Epithelial cell of proximal tubule (primary cell): Measurements from ENCODE around the gene PTPRK. TPM values are rescaled to one million over a fixed set of nuclear protein-coding genes. Genes with fewer than 3 reads are reported as not detected.

Source experiments
- DNase-seq: peaks from one replicate; pipeline ENCODE4 v3.0.0-alpha.2; 2011; ENCODE audit warnings: low read depth
- H3K4me3 ChIP-seq: 2 replicates; pipeline ENCODE4 v1.5.1; 2011; ENCODE audit warnings: low read depth, mild to moderate bottlenecking, low read length
- total RNA-seq: library from RNA; depleted of rRNA; stranded (reverse); fragments of >200 nt; gene quantifications from 2 replicates; pipeline ENCODE4 v1.2.3, GENCODE V29; 2015
- TF ChIP-seq, protein P1 (sequence below): conservative IDR thresholded peaks from 2 replicates; pipeline ENCODE4 v1.5.1; 2012; ENCODE audit warnings: low read depth, mild to moderate bottlenecking, low read length

Gene PTPRK
- total RNA-seq, 1 donor from 2014 or later = 42.5 TPM

DNA sequence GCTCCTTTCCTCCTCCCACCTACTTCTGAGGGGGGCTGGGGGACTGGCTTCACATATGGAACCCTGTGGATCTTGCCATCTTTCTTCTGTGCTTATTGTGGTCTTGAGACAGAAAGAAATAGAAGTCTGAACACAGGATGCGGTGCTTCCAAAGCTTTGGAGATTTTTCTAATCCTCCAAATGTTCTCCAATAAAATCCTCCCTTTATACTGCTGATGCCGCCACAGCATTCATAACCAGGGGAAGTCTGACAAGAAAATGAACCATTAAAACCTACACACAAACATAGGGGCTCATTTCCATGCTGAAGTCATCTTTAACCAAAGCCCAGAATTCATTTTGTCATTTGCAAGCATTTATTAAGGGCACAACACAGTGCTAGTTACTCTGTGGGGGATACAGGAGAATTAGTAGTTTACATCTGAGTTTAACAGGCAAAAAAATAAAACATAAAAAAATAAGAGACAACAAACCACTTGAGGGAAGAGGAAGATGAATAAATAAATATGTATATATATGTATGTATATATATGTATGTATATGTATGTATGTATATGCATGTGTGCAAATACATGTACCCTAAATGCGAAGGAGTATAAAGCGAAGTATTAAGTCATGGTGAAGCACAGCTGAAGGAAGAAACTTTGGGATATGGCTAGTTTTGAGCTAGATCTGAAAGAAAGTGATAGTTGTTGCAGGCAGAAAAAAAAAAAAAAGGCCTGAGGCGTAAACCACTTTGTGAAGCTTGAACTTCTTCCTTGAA is 5.9 kb upstream of the PTPRK start:
- no peak for DNase-seq
- no peak overlapping the region for H3K4me3 ChIP-seq
- TF ChIP-seq, protein P1, sequence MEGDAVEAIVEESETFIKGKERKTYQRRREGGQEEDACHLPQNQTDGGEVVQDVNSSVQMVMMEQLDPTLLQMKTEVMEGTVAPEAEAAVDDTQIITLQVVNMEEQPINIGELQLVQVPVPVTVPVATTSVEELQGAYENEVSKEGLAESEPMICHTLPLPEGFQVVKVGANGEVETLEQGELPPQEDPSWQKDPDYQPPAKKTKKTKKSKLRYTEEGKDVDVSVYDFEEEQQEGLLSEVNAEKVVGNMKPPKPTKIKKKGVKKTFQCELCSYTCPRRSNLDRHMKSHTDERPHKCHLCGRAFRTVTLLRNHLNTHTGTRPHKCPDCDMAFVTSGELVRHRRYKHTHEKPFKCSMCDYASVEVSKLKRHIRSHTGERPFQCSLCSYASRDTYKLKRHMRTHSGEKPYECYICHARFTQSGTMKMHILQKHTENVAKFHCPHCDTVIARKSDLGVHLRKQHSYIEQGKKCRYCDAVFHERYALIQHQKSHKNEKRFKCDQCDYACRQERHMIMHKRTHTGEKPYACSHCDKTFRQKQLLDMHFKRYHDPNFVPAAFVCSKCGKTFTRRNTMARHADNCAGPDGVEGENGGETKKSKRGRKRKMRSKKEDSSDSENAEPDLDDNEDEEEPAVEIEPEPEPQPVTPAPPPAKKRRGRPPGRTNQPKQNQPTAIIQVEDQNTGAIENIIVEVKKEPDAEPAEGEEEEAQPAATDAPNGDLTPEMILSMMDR = no peak

DNA sequence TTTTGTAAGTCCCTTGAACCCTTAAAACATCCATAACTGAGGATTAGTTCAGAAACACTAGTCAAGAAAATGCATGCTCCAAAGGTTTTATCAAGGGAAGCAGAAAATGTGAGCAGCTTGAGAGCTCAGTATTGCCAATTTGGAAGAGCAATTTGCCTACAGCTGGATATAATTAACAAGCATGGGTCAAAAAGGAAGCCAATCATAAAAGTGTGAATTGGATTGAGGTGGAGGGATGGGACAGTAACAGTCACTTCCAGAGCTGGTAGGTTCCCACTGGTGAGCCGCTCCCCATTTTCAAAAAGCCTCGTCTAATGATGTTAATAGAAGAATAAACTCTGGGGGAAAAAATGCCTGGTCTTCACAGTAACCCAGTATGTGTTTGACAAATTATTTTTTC is 5.0 kb upstream of the PTPRK start:
- no peak for DNase-seq
- TF ChIP-seq, protein P1 = no peak
- H3K4me3 ChIP-seq = no peak overlapping the region

DNA sequence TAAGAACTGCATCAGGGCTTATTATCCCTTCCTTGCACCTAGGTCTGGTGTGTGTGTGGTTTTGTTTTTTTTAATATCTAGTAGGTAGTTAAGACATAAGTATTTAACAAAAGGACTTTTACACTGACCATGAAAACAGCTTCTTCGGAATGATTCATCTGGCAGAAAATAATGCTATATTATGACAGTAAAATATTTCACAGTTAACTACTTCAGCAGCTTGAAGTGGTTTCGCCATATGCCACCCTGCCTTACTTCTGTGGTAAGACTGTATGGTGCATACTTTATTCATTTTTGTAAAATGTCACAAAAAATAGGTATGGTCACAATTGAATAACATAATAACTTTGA is 858 bp upstream of the PTPRK start:
- H3K4me3 ChIP-seq = peak overlapping the region; percentile 67
- TF ChIP-seq, protein P1 = no peak
- DNase-seq = no peak

DNA sequence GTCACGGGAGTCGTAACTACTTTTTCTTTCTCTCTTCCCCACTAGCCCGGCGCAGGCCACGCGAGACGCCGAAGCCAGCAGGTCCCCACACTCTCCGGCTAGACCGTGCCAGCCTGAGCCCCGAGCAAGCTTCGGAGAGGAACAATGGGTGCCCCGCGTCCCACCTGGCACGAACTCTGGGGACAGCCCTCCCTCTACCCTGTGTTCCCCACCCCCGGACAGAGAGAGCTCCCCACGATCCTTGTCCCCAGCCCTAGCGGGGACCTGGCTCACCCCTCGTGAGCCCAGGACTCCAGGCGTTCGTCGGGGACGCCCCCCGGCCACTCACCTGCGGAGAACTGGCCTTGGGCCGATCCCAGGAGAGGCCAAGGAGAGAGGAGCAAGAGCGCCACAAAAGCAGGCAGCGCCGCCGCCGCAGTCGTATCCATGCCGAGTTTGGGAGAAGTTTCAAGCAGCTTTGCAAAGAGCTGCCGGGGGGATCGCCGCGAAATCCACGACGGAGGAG is 416 bp downstream of the PTPRK start:
- TF ChIP-seq, protein P1 = no peak
- peak overlapping the region; percentile 67 for H3K4me3 ChIP-seq
- DNase-seq = no peak

DNA sequence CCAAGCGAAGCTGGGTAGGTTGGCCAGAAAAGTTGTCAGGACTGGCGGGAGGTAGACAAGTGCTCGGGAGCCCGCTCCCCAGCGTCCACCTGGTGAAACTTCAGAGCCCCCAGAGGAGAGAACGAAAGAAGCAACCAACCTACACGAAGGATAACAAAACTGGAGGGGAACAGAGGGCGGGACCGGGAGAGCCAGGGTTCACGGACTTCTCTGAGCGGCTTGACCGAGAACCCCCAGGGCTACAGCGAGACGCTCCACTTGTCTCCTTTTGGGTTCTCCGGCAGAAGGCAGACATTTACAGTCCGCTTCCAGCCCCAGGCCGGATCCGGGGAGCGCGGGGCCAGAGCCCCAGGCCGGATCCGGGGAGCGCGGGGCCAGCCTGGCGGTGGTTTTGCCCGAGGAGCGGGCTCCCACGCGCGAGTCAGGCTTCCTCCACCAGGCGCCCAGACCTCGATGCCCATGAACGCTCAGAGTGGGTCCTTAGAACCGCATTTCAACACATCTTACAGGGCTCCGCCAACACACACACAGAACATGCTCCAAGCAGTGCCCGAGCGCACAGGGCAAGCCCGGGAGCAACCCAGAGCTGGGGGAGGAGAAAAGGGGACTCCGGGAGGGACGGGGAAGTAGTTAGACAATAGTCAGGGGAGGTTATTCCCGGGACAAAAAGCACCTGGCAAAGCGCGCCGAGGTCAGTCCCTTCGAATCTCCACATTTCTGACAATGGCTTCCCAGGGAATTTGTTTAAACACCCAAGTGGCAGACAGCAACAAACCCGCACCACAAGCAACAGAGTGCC is 1.1 kb downstream of the PTPRK start:
- DNase-seq = no peak
- H3K4me3 ChIP-seq = peak overlapping the region; percentile 67
- TF ChIP-seq, protein P1 = peak; percentile 22

DNA sequence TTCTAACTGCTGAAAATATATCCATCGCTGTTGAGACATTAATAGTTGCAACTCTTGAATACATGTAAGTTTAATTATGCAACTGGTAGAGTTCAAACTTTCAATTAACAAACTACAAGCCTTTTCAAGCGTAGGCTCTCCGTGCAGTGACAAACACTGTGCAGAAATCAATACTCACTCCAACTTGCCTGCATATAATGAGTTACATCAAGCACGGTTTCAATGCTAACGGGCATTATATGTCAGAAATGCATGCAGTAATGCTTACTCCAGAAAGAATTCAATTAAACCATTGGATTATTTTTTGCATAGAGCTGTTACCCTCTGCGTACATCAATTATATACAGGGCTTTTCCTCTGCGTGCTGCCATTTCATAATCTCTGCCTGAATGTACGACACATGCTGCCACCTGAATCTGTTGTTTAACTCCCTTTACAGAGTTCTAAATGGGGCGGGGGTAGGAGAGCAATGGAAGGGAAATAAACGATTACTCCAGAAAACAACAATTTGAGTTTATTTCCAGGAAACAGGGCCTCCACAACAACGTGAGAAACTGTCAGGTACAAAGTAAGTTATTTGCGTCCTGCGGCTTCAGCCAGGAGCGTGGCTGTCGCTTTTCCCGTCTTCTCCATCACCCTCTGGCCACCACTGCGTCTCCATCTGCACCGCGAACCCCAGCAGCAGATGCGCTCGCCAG is 1.8 kb downstream of the PTPRK start:
- peak overlapping the region; percentile 67 for H3K4me3 ChIP-seq
- TF ChIP-seq, protein P1 = no peak
- no peak for DNase-seq
